Muscle of back (tissue), 10 donors: ENCODE data around the gene ARRDC1. TPM values are rescaled to one million over a fixed set of nuclear protein-coding genes. Genes with fewer than 3 reads are reported as not detected.

Experiments used
- polyA plus RNA-seq, 10 donors: library from polyadenylated mRNA; unstranded; fragments of 120-200 nt; gene quantifications; one replicate each; pipeline ENCODE4 v1.2.1, GENCODE V29; 2013; ENCODE audit not compliant: insufficient read length in 10 of 10

ARRDC1 gene
- polyA plus RNA-seq, 10 donors, result 22.3 to 39.6 (median 33.2) TPM

Other genes starting within 250 kb of the ARRDC1 start
- 10 to 100 TPM in 3 of 10 donors, 1 to 10 TPM in 7; 8.2 to 14.1 (median 9.3) TPM for gene EXD3, start 182.5 kb upstream of the ARRDC1 start, polyA plus RNA-seq
- gene NOXA1, start 182.3 kb upstream of the ARRDC1 start, polyA plus RNA-seq, result 1 to 10 TPM; 1.1 to 2.6 (median 1.9) TPM
- gene ENTPD8, start 164.3 kb upstream of the ARRDC1 start, polyA plus RNA-seq, result under 1 TPM; 0.17 to 0.71 (median 0.32) TPM
- 10 to 100 TPM; 17.1 to 30.9 (median 20.2) TPM for gene NSMF, start 146.4 kb upstream of the ARRDC1 start, polyA plus RNA-seq
- gene PNPLA7, start 55.3 kb upstream of the ARRDC1 start, polyA plus RNA-seq, result 1 to 10 TPM; 1.1 to 4.1 (median 2.2) TPM
- 10 to 100 TPM; 17.7 to 39.4 (median 22.2) TPM for gene MRPL41, start 53.8 kb upstream of the ARRDC1 start, polyA plus RNA-seq
- 10 to 100 TPM; 18.3 to 45.4 (median 24.8) TPM for gene DPH7, start 26.8 kb upstream of the ARRDC1 start, polyA plus RNA-seq
- 10 to 100 TPM; 13.3 to 25.1 (median 17.3) TPM for gene ZMYND19, start 15.2 kb upstream of the ARRDC1 start, polyA plus RNA-seq
- gene EHMT1, start 13.3 kb downstream of the ARRDC1 start, polyA plus RNA-seq, result 10 to 100 TPM; 35.8 to 56.6 (median 46.2) TPM